Hematopoietic multipotent progenitor cell treated with erythropoietin and hydrocortisone succinate and interleukin-3 and kit ligand, for 4 days (in vitro differentiated cells): ENCODE data around the gene DVL3.

Source experiments
- DNase-seq: peaks from one replicate; pipeline ENCODE4 v3.0.0-alpha.2; 2015

DVL3 gene

GRCh38 chr3:184177767-184178306, 22.7 kb downstream of the DVL3 start:
- DNase-seq, result no peak

DNA sequence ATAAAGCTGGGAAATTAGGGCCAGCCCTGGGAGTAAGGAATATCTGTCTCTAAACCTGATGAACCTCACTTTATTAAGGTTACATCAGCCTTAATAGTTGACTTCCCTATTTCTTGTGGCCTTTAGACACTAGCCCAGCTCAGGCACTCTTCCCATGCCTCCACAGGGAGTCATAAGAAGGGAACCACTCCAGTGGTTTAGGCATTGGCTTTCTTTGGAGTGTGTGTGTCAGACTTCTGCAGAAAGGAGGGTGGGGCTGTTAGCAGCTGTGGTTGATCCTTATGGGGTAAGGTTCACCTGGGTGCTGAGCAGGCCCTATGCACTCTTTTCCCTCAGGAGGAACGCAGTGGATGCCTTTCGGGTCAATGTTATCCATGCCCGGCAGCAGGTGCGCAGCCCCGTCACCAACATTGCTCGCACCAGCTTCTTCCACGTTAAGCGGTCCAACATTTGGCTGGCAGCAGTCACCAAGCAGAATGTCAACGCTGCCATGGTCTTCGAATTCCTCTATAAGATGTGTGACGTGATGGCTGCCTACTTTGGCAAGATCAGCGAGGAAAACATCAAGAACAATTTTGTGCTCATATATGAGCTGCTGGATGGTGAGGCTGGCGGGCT, 23.5 kb downstream of the DVL3 start:
- no peak for DNase-seq

DNA sequence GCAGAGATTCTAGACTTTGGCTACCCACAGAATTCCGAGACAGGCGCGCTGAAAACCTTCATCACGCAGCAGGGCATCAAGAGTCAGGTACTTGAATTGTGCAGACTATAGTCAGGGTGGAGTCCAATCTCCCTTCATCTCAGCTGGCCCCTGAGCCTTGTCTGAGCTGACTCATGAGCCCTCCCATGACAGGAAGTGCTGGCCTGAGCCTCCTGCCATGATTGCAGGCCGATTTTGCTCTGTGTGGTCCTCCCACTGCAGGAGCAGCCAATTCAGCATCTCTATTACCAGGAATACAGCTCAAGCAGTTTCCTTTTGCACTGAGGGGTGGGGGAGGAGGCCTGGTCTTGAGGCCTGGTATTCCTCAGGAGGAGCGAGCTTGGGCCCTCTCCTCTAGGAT, 25.0 kb downstream of the DVL3 start:
- DNase-seq, result peak; percentile 41

DNA sequence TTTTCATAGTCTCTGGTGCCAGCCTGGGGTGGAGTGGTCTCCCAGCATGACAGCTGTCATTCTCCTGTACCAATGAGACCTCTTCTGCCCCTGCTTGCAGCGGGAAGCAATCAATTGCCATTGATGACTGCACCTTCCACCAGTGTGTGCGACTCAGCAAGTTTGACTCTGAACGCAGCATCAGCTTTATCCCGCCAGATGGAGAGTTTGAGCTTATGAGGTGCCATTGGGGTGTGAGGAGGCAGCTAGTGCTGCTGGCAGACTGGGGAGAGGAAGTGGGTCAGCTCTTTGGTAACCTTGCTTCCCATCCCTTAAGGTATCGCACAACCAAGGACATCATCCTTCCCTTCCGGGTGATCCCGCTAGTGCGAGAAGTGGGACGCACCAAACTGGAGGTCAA, 26.4 kb downstream of the DVL3 start:
- DNase-seq, result no peak

DNA sequence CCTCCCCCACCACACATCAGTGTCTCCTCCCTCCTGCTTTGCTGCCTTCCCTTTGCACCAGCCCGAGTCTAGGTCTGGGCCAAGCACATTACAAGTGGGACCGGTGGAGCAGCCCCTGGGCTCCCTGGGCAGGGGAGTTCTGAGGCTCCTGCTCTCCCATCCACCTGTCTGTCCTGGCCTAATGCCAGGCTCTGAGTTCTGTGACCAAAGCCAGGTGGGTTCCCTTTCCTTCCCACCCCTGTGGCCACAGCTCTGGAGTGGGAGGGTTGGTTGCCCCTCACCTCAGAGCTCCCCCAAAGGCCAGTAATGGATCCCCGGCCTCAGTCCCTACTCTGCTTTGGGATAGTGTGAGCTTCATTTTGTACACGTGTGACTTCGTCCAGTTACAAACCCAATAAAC, 28.5 kb downstream of the DVL3 start:
- DNase-seq, result no peak

DNA sequence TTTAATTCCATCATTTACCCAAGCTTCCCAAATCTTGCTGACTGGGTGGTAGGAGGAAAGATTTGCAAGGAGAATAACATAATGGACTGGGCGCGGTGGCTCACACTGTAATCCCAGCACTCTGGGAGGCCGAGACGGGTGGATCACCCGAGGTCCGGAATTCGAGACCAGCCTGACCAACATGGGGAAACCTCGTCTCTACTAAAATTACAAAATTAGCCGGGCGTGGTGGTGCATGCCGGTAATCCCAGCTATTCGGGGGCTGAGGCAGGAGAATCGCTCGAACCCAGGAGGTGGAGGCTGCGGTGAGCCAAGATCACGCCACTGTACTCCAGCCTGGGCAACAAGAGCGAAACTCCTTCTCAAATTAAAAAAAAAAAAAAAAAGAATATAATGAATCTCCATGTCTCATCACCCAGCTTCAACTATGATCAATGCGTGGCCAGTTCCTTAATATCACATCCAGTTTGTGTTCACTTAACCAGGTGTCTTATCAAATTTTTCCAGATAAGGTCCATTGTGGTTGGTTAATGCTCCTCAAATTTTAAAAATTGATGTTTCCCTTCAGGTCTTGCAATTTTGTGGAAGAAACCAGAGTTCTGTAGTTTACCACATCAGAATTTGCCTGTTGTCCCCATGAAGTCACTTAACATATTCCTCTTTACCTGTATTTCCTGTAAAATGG, 29.5 kb downstream of the DVL3 start:
- DNase-seq, result peak; percentile 66

DNA sequence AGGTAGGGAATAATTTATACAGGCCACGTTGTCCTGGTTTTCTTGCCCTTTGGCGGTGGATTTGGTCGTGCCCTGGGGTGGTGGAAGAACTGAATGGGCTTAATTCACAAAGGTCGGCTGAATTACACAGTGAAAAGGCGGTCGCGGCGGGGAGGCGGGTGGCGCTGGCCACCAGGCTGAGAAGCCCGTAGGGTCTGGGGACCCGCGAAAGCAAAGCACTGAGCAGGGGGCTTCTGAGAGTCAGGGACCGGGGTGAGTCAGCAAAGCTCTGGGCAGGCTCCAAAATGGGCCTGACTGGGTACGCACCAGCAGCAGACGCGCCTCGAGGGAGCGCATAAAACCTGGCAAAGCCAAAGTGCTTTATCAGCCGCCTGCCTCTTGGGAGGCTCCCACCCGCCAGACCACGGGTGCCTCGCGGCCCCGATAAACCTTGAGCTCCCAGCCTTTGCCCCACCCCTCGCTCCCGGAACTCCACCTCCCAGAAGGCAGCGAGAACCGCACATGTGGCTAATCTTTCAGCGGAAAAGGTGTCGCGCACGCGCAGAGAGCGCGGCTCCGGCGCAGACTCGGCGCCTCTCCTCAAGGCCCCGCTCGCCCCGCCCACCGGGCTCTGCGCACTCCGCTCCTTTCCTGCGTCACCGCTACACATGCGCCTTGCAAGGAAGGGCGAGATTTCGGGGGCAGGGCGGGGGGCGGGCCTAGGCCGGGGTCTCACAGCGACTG, 30.4 kb downstream of the DVL3 start:
- DNase-seq, result peak; percentile 100

GRCh38 chr3:184186184-184186901, 31.2 kb downstream of the DVL3 start, which contains the start of gene ABCF3:
Gene ABCF3 (plus strand): TSS chr3:184186199. CDS start chr3:184186208, 9 bp downstream.
- DNase-seq, result peak; percentile 60

GRCh38 chr3:184186902-184187207, 31.7 kb downstream of the DVL3 start:
- DNase-seq, result peak; percentile 28

DNA sequence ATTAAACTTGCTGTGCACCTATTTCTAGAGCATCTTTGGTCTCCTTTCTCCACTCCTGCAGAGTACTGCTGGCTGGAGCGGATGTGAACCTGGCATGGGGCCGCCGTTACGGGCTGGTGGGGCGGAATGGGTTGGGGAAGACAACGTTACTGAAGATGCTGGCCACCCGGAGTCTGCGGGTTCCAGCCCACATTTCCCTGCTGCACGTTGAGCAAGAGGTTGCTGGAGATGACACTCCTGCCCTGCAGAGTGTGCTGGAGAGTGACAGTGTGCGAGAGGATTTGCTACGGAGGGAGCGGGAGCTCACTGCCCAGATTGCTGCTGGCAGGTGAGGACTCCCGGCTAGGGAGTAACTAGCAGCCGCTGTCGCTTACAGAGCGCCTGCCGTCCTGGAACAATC, 32.9 kb downstream of the DVL3 start:
- DNase-seq, result no peak

DNA sequence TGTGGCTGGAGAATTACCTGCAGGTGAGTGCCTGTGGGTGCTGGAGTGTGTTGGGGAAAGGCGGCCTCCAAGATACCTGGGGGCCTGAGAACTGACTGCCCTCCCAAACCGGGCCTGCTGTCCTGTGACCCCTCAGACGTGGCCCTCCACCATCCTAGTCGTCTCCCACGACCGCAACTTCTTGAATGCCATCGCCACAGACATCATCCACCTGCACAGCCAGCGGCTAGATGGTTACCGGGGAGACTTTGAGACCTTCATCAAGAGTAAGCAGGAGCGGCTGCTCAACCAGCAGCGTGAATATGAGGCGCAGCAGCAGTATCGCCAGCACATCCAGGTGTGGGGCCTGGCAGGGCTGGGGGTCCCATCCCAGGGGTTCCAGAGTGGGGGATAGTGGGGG, 34.2 kb downstream of the DVL3 start:
- DNase-seq, result no peak

DNA sequence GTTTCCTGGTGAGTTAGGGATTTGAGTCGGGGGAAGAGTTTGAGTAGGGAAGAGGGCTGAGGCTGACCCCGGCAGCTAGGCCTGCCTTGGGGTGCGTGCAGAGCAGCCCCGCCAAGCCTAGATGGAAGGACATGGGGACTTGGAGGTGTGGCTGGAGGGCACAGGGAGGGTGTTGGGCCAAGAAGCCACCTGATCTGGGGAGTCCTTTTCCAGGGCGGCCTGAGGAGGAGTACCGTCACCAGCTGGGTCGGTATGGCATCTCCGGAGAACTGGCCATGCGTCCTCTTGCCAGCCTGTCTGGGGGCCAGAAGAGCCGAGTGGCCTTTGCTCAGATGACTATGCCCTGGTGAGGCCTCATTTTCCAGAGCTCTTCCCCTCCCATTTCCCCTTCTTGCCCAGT, 37.7 kb downstream of the DVL3 start:
- DNase-seq, result no peak

- DNase-seq, result no peak
Measured at GRCh38 chr3:184193991-184194539, 38.9 kb downstream of the DVL3 start.

- no peak for DNase-seq
Measured at GRCh38 chr3:184196536-184196935, 41.4 kb downstream of the DVL3 start.

GRCh38 chr3:184198509-184198908, 43.3 kb downstream of the DVL3 start:
- no peak for DNase-seq

- no peak for DNase-seq
Measured at GRCh38 chr3:184200825-184201224, 45.6 kb downstream of the DVL3 start.

DNA sequence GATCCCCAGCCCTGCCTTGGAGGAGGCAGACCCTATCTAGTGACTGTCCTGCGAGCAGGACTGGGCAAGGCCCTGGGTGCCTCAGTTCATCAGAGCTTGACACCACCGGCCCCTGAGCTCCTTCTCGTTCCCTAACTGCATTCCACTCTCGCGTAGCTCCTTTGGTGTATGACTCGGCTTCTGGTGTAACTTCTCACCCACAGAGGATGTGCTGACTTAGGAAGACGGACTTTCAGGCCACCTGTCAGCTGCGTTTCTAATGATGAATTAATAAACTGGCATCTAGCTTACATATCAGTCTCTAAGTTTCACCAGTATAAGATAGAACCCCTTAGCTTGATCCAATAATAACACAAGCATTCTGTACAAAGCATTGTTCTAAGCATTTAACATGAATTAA, 48.3 kb downstream of the DVL3 start:
- no peak for DNase-seq

GRCh38 chr3:184209146-184209923, 54.2 kb downstream of the DVL3 start:
- no peak for DNase-seq

DNA sequence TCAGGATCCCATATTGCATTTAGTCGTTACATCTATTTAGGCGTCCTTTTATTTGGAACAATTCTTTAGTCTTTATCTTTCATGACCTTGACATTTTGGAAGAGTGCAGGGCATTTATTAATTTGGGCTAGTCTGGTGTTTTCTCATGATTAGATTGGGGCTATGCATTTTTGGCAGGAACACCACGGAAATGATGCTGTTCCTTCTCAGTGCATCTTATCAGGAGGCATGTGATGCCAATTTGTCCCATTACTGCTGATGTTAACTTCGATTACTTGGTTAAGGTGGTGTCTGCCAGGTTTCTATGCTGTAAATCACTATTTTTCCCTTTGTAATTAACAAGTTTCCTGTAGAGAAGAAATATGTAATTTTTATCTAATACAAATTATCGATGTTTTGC, 56.1 kb downstream of the DVL3 start:
- DNase-seq, result no peak

- no peak for DNase-seq
Measured at GRCh38 chr3:184211718-184212117, 56.5 kb downstream of the DVL3 start.

GRCh38 chr3:184218814-184219213, 63.6 kb downstream of the DVL3 start:
- no peak for DNase-seq

DNA sequence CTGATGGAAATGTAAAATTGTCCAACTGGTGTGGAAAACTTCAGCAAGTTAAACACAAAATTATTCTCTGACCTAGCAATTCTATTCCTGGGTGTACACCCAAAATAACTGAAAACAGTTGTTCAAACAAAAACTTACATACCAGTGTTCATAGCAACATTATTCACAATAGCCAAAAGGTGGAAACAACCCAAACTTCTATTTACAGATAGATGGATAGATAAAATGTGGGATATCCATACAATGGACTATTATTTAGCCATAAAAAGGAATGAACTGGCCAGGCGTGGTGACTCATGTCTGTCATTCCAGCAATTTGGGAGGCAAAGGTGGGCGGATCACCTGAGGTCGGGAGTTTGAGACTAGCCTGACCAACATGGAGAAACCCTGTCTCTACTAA, 67.3 kb downstream of the DVL3 start:
- DNase-seq, result no peak
